Measurements from ENCODE around the gene IQCH.
"Not testable (repeated sequence)": the region's sequence is repeated elsewhere in the genome, so short reads cannot be mapped to it uniquely, and the experiment has no call there.

IQCH gene

GRCh38 chr15:67361100-67361499 lies 106.5 kb downstream of the IQCH start:
- DNase-seq = no peak

- DNase-seq = not testable (repeated sequence)
These were observed 109.1 kb downstream of the IQCH start for GRCh38 chr15:67363712-67364111.

GRCh38 chr15:67365994-67366393 lies 111.4 kb downstream of the IQCH start:
- no peak for DNase-seq

- DNase-seq = no peak
These were observed 112.3 kb downstream of the IQCH start for GRCh38 chr15:67366904-67367303.

- DNase-seq = no peak
These were observed 114.9 kb downstream of the IQCH start for GRCh38 chr15:67369359-67369998.

GRCh38 chr15:67370206-67370954 lies 115.8 kb downstream of the IQCH start:
- DNase-seq = no peak

GRCh38 chr15:67372543-67372942 lies 118.0 kb downstream of the IQCH start:
- DNase-seq = no peak

GRCh38 chr15:67372986-67373675 lies 118.5 kb downstream of the IQCH start:
- no peak for DNase-seq

GRCh38 chr15:67373971-67374370 lies 119.4 kb downstream of the IQCH start:
- no peak for DNase-seq

GRCh38 chr15:67379530-67379929 lies 124.9 kb downstream of the IQCH start:
- no peak for DNase-seq

GRCh38 chr15:67380921-67381320 lies 126.3 kb downstream of the IQCH start:
- no peak for DNase-seq

- DNase-seq = no peak
These were observed 126.9 kb downstream of the IQCH start for GRCh38 chr15:67381416-67382045.

GRCh38 chr15:67382723-67383122 lies 128.1 kb downstream of the IQCH start:
- DNase-seq = no peak

GRCh38 chr15:67383899-67384298 lies 129.3 kb downstream of the IQCH start:
- DNase-seq = no peak

- no peak for DNase-seq
These were observed 130.2 kb downstream of the IQCH start for GRCh38 chr15:67384761-67385160.

- no peak for DNase-seq
These were observed 131.4 kb downstream of the IQCH start for GRCh38 chr15:67385971-67386370.

GRCh38 chr15:67386947-67387346 lies 132.4 kb downstream of the IQCH start:
- DNase-seq = no peak

GRCh38 chr15:67389975-67390374 lies 135.4 kb downstream of the IQCH start:
- DNase-seq = no peak

GRCh38 chr15:67394873-67395639 lies 140.5 kb downstream of the IQCH start:
- no peak for DNase-seq

GRCh38 chr15:67396114-67396513 lies 141.5 kb downstream of the IQCH start:
- no peak for DNase-seq

- no peak for DNase-seq
These were observed 142.6 kb downstream of the IQCH start for GRCh38 chr15:67397139-67397538.

GRCh38 chr15:67399925-67400324 lies 145.3 kb downstream of the IQCH start:
- no peak for DNase-seq

- no peak for DNase-seq
These were observed 146.3 kb downstream of the IQCH start for GRCh38 chr15:67400890-67401289.
